ENCODE results near the gene ZNF354C.

ZNF354C gene

DNA sequence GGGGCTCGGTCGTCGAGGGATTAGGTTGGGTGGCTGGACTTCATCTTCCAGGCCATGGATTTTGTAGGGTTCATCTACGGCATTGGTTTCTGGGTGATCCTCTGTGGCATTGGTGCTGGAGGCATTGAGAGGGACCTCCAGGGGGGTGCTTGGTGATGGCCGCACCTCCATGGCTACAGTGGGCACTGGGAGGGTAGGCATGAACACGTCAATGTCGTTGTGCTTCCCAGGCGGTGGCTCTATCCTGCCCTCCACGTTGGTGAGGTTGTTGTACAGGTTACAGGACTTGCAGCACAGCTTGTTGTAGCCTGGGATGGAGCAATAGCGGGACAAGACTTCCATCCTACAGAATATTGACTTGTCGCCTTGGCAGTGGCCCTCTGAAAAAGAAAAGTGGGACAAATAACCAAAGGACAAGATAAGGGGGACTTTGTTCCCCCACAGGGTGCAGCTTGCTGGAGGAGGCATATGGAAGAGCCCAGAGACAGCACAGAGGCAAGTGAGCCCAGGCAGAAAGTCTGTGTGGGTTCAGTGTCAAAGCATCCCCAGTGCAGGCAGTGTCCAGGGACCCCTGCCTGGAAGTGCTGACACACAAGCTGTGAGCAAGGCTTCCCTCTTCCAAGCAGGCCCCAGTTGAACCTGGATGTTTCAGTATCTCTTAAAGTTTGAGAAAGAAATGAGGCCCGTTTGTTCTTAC lies 53.9 kb downstream of the ZNF354C start:
- DNase-seq, result peak; percentile 18

DNA sequence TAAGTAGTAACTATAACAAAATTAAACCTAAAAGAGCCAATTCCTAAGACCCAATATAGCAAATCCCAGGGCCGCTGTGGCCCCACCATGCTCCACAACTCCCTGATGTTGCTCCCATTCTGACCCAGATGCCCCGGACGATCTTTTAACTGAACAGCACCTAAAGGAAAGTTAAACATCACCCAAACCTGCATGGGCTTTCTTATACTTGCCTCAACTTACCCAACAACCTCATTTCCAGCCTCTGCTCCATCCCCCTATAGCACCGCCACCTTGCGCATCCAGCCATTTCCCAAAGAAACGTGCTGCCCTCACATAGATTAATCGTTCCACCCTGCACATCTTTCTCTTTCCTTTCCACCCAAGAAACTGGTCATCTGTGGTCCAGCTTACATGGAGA lies 54.6 kb downstream of the ZNF354C start:
- DNase-seq, result no peak

GRCh38 chr5:179115307-179115706 lies 55.1 kb downstream of the ZNF354C start:
- no peak for DNase-seq

DNA sequence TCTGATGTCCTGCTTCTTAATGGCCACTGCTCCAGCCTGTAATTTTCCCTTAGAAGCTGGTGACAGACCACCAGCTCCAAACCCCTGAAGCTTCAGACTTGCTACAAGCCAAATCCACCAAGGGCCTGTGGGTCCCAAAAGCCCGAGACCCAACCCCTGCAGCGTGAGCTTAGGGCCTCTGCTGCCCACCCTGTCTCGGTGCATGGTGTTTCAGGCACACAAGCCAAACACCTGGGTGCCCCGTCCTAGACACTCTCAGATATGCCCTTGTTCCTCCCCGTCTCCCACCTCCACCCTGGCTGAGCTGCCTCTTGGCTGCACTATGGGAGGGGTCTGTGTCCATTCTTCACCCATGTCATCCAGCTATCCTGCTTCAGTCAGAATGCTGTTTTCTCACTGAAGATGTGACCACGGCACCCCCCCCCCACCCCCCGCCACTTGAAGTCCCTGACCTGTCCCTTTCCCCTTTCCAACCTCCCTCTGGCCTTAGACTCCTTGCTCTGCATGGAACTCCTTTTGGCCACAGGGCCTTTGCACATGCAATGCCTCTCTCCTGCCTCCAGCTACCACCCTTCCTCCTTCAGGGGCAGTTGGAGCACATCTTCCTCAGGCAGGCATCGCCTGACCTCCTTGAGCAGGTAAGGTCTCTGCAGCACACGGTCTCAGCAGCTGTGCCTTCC lies 55.8 kb downstream of the ZNF354C start:
- peak; percentile 32 for DNase-seq

DNA sequence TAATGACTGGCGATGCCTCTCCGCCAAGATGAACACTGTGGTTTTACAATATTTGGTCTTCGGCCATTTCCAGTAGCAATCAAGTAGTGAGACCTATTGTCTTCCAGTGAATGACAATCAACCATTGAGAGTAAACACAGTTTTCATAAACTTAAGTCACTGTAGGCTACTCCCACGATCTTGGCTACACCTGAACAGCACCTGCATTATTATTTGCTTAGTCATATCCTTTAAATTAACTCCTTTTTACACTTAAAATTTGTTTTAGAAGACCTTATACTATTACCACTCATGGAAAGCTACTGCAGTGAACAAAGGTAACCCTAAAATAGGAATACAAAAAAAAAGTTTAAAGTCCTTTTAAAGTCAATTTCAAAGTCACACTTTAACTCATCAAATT lies 58.2 kb downstream of the ZNF354C start:
- DNase-seq, result no peak

DNA sequence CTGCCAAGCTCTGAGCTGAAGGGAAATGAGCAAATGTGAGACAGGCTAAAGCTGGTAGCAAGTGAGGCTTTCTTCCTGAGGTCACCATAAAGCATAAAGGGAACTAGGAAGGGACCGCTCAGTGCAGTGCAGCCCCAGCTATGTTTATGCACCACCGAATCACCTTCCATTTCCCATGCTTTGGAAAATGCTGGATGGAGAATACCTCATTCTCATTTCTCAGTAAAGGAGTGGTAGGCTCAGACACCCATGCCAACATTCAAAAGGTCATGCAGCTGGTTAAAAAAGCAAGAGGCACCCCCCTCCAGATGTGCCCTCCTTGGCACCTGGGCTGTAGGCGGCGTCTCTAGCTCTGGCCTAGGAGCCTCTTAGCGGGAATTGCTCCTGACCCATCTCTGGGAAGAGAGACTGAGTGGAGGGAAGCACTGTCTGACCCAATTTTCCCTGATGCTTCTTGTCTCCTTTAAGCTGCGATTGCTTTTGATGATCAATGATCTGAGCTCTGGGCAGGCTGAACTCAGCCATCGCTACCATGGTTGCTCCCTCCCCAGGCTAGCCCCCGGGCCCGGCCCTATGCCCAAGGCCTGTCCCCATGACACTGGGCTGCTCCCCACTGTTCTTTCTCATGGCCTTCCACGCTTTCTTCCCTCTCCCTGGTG lies 58.7 kb downstream of the ZNF354C start:
- peak; percentile 15 for DNase-seq

GRCh38 chr5:179119415-179120170 lies 59.4 kb downstream of the ZNF354C start:
- DNase-seq, result peak; percentile 32

DNA sequence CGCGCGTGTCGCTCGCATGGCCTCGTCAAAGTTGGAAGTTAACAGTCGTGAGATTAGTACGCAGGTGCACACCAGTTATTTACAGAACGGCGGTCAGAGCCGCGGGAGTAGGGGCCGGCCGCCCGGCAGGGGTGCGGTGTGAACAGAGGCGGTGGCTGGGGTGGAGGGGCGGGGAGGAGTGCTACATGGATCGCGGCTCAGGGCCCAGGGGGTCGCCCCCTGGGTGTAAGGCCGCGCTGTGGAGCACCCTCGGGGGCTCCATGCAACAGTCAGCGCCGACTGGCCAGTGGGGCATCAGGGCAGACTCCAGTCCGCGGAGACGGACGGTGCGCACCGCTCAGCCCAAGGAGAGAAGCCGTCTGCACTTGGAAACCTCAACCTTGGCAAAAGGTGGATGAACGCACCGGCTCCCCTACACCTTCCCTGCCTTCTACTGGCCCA lies 60.3 kb downstream of the ZNF354C start:
- DNase-seq, result peak; percentile 37

GRCh38 chr5:179120951-179121666 lies 60.9 kb downstream of the ZNF354C start:
- DNase-seq, result peak; percentile 46

GRCh38 chr5:179121667-179122111 lies 61.5 kb downstream of the ZNF354C start:
- no peak for DNase-seq

GRCh38 chr5:179122411-179123108 lies 62.4 kb downstream of the ZNF354C start:
- peak; percentile 37 for DNase-seq

DNA sequence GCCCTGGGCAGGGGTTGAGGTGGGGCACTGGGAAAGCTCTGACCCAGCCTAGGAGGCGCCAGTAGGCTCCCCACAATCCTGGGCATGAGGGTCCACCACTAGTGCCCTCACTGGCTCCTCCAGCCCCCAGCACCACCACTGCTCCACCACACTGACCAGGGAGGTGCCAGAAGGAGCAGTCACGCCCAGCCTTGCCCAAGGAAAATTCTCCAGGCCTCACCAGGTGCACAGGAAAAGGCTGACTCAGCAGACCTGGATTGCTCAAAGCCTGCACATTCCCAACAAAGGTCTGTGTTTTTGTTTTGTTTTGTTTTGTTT lies 62.9 kb downstream of the ZNF354C start:
- peak; percentile 36 for DNase-seq

DNA sequence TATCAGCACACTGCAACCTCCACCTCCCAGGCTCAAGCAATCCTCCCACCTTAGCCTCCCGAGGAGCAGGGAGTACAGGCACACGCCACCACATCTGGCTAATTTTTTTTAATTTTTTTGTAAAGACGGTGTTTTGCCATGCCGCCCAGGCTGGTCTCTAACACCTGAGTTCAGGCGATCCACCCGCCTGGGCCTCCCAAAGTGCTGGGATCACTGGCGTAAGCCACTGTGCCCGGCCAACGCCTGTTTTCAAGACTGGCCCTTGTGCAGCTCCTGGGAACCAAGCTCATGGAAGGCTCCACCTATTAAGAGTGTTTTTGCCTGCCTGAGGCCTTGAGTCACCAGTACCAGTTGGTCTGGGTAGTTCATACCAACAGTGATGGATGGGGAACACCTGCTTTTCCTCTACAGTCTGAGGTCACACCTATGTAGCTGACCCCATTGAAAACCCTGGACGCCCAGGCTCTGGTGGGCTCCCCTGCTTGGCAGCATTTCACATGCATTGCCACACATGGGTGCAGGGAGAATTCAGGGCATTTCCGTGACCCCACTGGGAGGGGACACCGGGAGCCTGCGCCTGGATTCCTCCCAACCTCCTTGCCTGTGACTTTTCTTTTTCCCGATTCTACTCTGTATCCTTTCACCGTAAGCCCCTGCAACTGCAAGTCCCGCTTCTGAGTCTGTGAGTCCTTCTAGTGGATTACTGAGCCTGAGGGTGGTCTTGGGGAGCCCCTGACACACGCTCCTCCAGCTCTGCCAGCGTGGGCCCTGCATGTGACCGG lies 63.5 kb downstream of the ZNF354C start:
- peak; percentile 22 for DNase-seq

GRCh38 chr5:179124273-179124852 lies 64.2 kb downstream of the ZNF354C start:
- DNase-seq, result peak; percentile 26

DNA sequence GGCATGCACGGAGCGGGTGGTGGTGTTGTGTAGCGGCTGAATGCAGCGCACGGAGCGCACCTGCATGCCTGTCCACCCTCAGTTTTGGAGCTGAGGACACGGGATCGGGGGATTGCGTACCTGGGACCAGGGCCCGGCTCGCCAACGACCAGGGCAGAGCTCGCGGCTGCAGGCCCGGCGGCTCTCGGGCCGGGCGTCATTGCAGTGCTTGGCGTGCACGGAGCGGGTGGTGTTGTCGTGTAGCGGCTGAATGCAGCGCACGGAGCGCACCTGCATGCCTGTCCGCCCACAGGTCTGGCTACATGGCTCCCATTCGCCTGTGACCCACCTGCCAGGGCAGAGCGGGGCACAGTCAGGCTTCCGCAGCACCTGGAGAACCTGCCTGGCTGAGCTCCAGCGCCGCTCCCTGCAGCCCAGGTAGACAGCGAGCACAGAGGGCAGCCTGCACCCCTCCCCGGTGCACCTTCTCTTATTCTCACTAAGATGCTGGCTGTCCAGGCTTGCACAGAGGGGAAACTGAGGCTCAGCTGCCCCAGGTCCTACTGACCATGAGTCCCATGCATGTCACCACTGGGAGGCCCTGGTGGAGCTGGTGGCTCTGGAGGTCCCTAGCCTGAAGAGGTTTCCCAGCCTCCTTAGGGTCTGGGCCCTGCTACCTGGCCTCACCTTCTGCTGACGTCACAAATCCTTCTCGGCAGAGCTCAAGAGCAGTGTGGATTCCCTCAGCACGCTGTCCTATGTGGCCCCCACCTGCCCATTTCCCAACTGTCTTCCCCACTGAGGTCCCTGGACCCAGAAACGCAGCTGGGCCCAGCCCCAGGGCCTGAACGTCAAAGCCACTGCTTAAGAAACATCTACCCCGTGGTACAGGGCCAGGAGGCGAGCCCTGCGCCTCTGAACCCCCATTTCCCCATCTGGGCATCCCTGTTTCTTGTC lies 64.9 kb downstream of the ZNF354C start:
- peak; percentile 33 for DNase-seq

DNA sequence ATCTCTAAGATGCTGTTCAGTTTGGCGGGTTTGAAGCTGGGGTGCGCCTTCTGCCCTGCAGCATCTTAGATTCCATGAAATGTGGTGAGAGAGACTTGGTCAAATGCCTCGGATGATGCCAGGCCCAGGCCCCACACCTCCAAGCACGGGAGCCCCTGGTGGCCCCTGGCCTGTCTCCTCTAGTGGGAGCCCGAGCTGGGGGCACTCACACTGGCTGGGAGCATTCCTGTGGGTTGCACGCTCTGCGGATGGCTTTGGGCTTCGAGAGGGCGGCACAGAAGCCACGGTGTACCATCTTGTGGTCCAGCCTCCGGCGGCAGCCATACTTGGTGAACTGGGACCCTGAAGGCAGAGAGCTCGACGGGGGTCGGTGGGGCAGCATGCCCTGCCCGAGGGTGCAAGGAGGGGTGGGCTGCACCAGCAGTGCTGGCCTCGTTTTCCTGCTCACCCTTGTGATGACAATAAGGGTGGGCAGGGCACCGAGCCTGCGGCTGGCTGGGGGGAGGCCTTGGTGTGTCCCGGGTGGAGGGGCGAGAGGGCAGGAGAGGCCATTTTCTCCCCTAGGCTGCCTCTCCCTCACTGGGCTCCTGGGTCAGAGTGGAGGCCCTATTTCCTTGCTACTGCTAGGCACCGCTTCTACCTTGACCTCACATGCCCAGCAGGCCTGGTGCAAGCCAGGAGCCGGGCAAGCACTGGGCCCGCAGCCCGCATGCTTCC lies 65.8 kb downstream of the ZNF354C start:
- DNase-seq, result peak; percentile 36

DNA sequence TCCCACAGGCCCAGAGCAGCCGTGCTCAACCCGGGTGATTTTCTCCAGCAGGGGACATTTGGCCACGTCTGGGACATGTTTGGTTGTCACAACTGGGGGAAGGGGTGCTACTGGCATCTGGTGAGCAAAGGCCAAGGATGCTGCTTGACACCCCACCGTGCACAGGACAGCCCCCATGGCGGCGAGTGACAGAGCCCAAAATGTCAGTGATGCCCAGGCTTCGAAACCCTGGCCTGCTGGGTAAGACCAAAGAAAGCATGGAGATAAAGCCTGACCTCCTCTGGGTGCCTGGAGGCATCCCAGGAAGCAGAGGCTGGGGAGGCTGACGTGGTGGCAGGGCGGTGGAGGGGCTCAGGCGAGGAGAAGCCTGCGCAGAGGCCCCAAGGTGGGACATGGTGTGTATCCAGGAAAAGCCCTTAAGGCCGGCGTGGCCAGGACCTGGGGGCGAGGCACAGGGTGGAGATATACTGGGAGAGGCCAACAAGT lies 66.4 kb downstream of the ZNF354C start:
- peak; percentile 36 for DNase-seq

DNA sequence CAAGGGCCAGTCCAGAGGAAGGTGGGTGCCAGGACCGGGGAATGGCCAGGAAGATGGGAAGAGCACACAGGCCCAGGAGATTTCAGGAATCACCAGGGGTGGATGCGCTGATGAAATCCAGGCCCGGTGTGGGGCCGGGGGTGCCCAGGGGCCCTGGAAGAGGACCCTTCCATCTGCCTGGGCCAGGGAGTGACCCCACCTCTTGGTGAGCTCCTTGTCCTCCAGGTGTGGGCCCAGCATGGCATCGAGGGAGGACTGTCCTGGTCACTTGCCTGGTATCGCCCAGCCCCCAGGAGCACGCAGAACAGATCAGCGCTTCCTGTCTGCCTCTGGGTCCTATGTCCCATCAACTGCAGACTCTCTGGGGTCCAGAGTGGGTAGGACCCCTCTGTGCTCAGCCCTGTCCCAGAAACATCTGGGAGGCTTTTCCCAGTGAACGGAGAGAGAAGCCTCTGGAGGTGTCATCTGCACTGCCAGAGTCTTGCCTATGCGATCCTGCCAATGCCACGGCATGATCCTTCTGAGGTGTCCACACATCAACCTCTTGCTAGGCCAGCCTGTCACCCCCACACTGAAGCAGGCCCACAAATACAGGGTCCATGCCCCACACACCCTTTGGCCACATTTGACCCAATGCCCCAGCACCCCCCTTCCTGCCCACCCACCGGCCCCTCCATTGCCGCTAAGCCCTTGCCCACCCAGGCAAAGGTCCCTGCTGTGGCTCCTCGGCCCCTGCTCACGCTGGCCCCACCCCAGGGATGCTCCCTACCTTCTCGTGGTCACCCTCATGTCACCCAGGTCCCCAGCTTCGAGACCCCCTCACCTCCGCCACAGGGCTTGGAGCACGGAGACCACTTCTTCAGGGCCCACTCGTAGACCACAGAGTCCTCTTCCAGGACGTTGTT lies 67.2 kb downstream of the ZNF354C start:
- peak; percentile 14 for DNase-seq

Data from islet precursor cell (in vitro differentiated cells).